HepG2 (cell line): ENCODE measurements around the gene PARVB. TPM values are rescaled to one million over a fixed set of nuclear protein-coding genes. Genes with fewer than 3 reads are reported as not detected.

Experiments used
- ATAC-seq: fragments of 200-7000 bp; cut with Tn5 transposase; 3 replicates; pipeline ENCODE4 v1.9.1; 2020; ENCODE audit warnings: mild to moderate bottlenecking, moderate library complexity
- BruUV-seq: library from RNA; stranded (reverse); fragments of 400-500 nt; replicated peaks from 2 replicates; lab custom pipeline; 2021; lab: Mats Ljungman, UMichigan
- CTCF ChIA-PET: fragments of 300-600 bp; formaldehyde crosslinking; extraction: SDS; loops from one replicate; lab custom pipeline; 2021; ENCODE audit warnings: low total read pairs, inconsistent platforms, low intra/inter-chr PET ratio; lab: Yijun Ruan, JAX
- POLR2A ChIA-PET: fragments of 350-600 bp; sonication (Branson Sonifier 250); formaldehyde crosslinking; loops from one replicate; lab custom pipeline; 2020; ENCODE audit warnings: antibody characterized with exemption, inconsistent platforms; lab: Yijun Ruan, JAX
- DNase-seq: peaks from one replicate; pipeline ENCODE4 v3.0.0-alpha.2; 2015; ENCODE audit warnings: low spot score
- FAIRE-seq: peaks from 3 replicates; lab custom pipeline; 2011; peaks lifted over from hg19 to GRCh38; lab: Jason Lieb, UNC
- H2AFZ ChIP-seq: one replicate; pipeline ENCODE4 v1.6.1; 2011; ENCODE audit warnings: low read length, inconsistent platforms
- H3K27ac ChIP-seq: fragments of 300-600 bp; 3 replicates; pipeline ENCODE4 v1.8.0; 2011; ENCODE audit warnings: mixed run types, mild to moderate bottlenecking, mixed read lengths, low read length, inconsistent platforms; ENCODE audit not compliant: insufficient read depth; ENCODE audit errors: extremely low read length
- H3K27me3 ChIP-seq, 2 experiments: fragments of 200-600 bp in 1 of 2; 2 replicates in 1 of 2; 3 replicates in 1 of 2; pipeline versions ENCODE4 v1.6.0 to v1.8.0; 2011; ENCODE audit warnings: low read length in 2 of 2, mild to moderate bottlenecking in 2 of 2, moderate library complexity in 2 of 2, inconsistent platforms in 1 of 2; ENCODE audit not compliant: insufficient read depth in 2 of 2, control insufficient read depth in 1 of 2
- H3K36me3 ChIP-seq, 2 experiments: fragments of 200-600 bp in 1 of 2; replicated peaks in 1 of 2; 2 replicates in 1 of 2; 3 replicates in 1 of 2; pipeline versions ENCODE4 v1.5.1 to v1.8.0; 2011; ENCODE audit warnings: low read length in 2 of 2, inconsistent platforms in 1 of 2; ENCODE audit not compliant: insufficient read depth in 2 of 2, control insufficient read depth in 1 of 2
- H3K4me1 ChIP-seq: 2 replicates; pipeline ENCODE4 v1.5.1; 2012; ENCODE audit warnings: low read length, inconsistent platforms; ENCODE audit not compliant: insufficient read depth
- H3K4me2 ChIP-seq: 2 replicates; pipeline ENCODE4 v1.6.0; 2011; ENCODE audit warnings: low read depth, low read length, inconsistent platforms
- H3K4me3 ChIP-seq, 3 experiments: fragments of 200-600 bp in 1 of 3; sonication (generic), shearing (Covaris generic) in 1 of 3; replicated peaks in 1 of 3; 2 replicates each; pipeline ENCODE4 v1.5.1; 2011 to 2016; ENCODE audit warnings: low read length in 3 of 3, inconsistent platforms in 2 of 3, low read depth in 2 of 3, mild to moderate bottlenecking in 2 of 3, control low read depth in 1 of 3, mixed read lengths in 1 of 3; ENCODE audit not compliant: insufficient read depth in 1 of 3
- H3K79me2 ChIP-seq: one replicate; pipeline ENCODE4 v1.6.1; 2011; ENCODE audit warnings: low read length, inconsistent platforms; ENCODE audit not compliant: insufficient read depth
- H3K9ac ChIP-seq: 2 replicates; pipeline ENCODE4 v1.6.0; 2011; ENCODE audit warnings: mild to moderate bottlenecking, low read depth, low read length, inconsistent platforms; ENCODE audit not compliant: insufficient read depth
- H3K9me3 ChIP-seq: 2 replicates; pipeline ENCODE4 v1.5.1; 2012; ENCODE audit warnings: mild to moderate bottlenecking, low read length
- H4K20me1 ChIP-seq: 2 replicates; pipeline ENCODE4 v1.6.0; 2011; ENCODE audit warnings: inconsistent platforms, mild to moderate bottlenecking, low read length, moderate library complexity; ENCODE audit not compliant: insufficient read depth
- MAFG ChIP-seq: sonication (generic); formaldehyde crosslinking; IDR thresholded peaks from 2 replicates; pipeline ENCODE4 v1.5.1; 2020; ENCODE audit warnings: mild to moderate bottlenecking, missing genetic modification reagents
- RFX1 ChIP-seq: fragments of 450-650 bp; IDR thresholded peaks from 2 replicates; pipeline ENCODE4 v1.6.1; 2017
- ZNF180 ChIP-seq: sonication (generic); formaldehyde crosslinking; IDR thresholded peaks from 2 replicates; pipeline ENCODE4 v1.4.0; 2020; ENCODE audit warnings: low read depth, missing genetic modification reagents, borderline replicate concordance
- ZNF367 ChIP-seq: sonication (generic); formaldehyde crosslinking; IDR thresholded peaks from 2 replicates; pipeline ENCODE4 v1.4.0; 2020; ENCODE audit warnings: missing genetic modification reagents, borderline replicate concordance
- ZNF772 ChIP-seq: sonication (generic); formaldehyde crosslinking; IDR thresholded peaks from 2 replicates; pipeline ENCODE4 v1.5.0; 2020; ENCODE audit warnings: mild to moderate bottlenecking, missing genetic modification reagents
- WGBS: methylation state at CpG from one replicate; pipeline ENCODE4 v1.1.6; 2017; ENCODE audit warnings: low lambda C conversion rate; 5-methylcytosine and 5-hydroxymethylcytosine counted together
- in situ Hi-C: cut with HindIII; loops from 2 replicates; pipeline ENCODE4 v1.10.0; 2017; ENCODE audit warnings: low pct_unique_long_range_greater_than_20kb; ENCODE audit not compliant: extremely low pct_ligation_motif_present
- intact Hi-C: fragments of 100-400 bp; cut with micrococcal nuclease; formaldehyde crosslinking; loops from one replicate; pipeline ENCODE4 v1.10.0; 2022; ENCODE audit not compliant: unreplicated experiment
- polyA plus RNA-seq, 8 experiments: library from polyadenylated mRNA; depleted of rRNA in 3 of 8; stranded (reverse) in 7 of 8; unstranded in 1 of 8; fragments of >200 nt; fragmentation: Illumina TruSeq in 4 of 8; extraction: Trizol in 4 of 8; gene quantifications; 2 replicates each; pipeline versions ENCODE4 v1.2.1 to v1.2.3, GENCODE V29; 2011 to 2016; ENCODE audit warnings: low read depth in 4 of 8, missing spikeins in 1 of 8, mixed read lengths in 1 of 8; ENCODE audit not compliant: insufficient read depth in 1 of 8
- total RNA-seq, 5 experiments: library from RNA; depleted of rRNA; stranded (reverse); fragments of >200 nt; fragmentation: Illumina TruSeq; extraction: Trizol; gene quantifications; 2 replicates each; pipeline ENCODE4 v1.2.3, GENCODE V29; 2016; ENCODE audit warnings: low read depth in 1 of 5
- TF ChIP-seq, protein P1 (sequence below): sonication (generic); formaldehyde crosslinking; IDR thresholded peaks from 2 replicates; pipeline ENCODE4 v1.4.0; 2020; ENCODE audit warnings: missing genetic modification reagents

Gene PARVB
- total and polyA plus RNA-seq, 2 of the 13 experiments (the other 11 are each of a cell fraction or from before 2014, with no cell fraction given) = 0.11 to 0.15 TPM

DNA sequence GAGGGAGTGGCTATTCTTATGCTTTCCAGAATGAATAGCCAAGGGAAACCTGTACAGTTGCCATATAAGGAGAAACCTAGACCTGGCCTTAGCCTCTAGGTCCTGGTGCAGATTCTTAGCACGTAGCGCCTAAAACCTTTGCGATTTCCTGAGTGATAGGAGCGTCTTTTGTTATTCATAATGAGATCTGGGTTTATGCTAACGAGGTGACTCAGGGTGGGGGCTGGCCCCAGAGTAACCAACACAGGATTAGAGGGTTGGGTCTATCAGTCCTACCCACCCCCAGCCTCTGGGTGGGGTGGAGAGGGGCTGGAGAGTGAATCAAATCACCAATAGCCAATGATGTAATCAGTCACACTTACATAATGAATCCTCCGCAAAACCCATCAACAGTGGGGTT lies 83.2 kb downstream of the PARVB start:
- FAIRE-seq (no peak), ATAC-seq (no peak), DNase-seq (no peak)
- no peaks in the 10 kb centered on the region for H3K9me3 ChIP-seq
- POLR2A ChIA-PET = no interaction called here
- H3K79me2 ChIP-seq = no peaks in the 10 kb centered on the region
- no peak overlapping the region for H3K4me2 ChIP-seq
- H2AFZ ChIP-seq = no peak overlapping the region
- TF ChIP-seq ZNF367 (CRISPR knock-in tag) (no peak), ZNF180 (CRISPR knock-in tag) (no peak), MAFG (CRISPR knock-in tag) (no peak)
- intact Hi-C loops (no loop called here), in situ Hi-C loops (no loop called here)
- H4K20me1 ChIP-seq = 0 out of 2 replicates have a peak, but pooled peaks cover 2% of the 10 kb centered on the region
- no peak overlapping the region for H3K9ac ChIP-seq
- H3K36me3 ChIP-seq = no peaks in the 10 kb centered on the region
- no TSS peak for BruUV-seq
- CTCF ChIA-PET = no interaction called here
- no peak overlapping the region for H3K4me3 ChIP-seq
- no peaks in the 10 kb centered on the region for H3K4me1 ChIP-seq
- no peak overlapping the region for H3K27ac ChIP-seq
- H3K27me3 ChIP-seq = no peaks in the 10 kb centered on the region; a peak in 2 of 5 replicates
- WGBS = 63% methylated on average over 5 of the region's 6 CpGs

DNA sequence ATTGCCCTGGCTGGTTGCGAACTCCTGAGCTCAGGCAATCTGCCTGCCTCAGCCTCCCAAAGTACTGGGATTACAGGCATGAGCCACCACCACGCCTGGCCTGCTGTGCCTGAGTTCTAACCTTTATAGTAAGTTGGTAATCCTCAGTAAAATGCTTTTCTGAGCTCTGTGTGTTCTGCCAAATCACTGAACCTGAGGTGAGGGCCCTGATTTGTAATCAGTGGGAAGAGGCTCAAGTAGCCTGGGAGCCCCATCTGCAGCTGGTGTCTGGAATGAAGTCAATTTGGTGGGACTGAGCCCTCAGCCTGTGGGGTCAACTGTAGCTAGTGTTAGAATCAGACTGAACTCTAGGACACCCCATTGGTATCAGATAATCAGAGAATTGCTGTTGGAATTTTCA lies 84.0 kb downstream of the PARVB start:
- no peak overlapping the region for H2AFZ ChIP-seq
- 36% methylated on average over 2 of the region's 2 CpGs for WGBS
- TF ChIP-seq RFX1 (no peak), ZNF772 (CRISPR knock-in tag) (no peak)
- TF ChIP-seq, protein P1, sequence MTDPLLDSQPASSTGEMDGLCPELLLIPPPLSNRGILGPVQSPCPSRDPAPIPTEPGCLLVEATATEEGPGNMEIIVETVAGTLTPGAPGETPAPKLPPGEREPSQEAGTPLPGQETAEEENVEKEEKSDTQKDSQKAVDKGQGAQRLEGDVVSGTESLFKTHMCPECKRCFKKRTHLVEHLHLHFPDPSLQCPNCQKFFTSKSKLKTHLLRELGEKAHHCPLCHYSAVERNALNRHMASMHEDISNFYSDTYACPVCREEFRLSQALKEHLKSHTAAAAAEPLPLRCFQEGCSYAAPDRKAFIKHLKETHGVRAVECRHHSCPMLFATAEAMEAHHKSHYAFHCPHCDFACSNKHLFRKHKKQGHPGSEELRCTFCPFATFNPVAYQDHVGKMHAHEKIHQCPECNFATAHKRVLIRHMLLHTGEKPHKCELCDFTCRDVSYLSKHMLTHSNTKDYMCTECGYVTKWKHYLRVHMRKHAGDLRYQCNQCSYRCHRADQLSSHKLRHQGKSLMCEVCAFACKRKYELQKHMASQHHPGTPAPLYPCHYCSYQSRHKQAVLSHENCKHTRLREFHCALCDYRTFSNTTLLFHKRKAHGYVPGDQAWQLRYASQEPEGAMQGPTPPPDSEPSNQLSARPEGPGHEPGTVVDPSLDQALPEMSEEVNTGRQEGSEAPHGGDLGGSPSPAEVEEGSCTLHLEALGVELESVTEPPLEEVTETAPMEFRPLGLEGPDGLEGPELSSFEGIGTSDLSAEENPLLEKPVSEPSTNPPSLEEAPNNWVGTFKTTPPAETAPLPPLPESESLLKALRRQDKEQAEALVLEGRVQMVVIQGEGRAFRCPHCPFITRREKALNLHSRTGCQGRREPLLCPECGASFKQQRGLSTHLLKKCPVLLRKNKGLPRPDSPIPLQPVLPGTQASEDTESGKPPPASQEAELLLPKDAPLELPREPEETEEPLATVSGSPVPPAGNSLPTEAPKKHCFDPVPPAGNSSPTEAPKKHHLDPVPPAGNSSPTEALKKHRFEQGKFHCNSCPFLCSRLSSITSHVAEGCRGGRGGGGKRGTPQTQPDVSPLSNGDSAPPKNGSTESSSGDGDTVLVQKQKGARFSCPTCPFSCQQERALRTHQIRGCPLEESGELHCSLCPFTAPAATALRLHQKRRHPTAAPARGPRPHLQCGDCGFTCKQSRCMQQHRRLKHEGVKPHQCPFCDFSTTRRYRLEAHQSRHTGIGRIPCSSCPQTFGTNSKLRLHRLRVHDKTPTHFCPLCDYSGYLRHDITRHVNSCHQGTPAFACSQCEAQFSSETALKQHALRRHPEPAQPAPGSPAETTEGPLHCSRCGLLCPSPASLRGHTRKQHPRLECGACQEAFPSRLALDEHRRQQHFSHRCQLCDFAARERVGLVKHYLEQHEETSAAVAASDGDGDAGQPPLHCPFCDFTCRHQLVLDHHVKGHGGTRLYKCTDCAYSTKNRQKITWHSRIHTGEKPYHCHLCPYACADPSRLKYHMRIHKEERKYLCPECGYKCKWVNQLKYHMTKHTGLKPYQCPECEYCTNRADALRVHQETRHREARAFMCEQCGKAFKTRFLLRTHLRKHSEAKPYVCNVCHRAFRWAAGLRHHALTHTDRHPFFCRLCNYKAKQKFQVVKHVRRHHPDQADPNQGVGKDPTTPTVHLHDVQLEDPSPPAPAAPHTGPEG (CRISPR knock-in tag) = no peak
- TF ChIP-seq, all 625 proteins: peak for 0
- POLR2A ChIA-PET = no interaction called here
- H3K4me2 ChIP-seq = no peak overlapping the region
- no peak overlapping the region for H3K27ac ChIP-seq
- ATAC-seq (no peak), FAIRE-seq (no peak), DNase-seq (no peak)
- no peak overlapping the region for H3K4me3 ChIP-seq
- H3K9ac ChIP-seq = no peak overlapping the region
- no peaks in the 10 kb centered on the region for H3K36me3 ChIP-seq
- BruUV-seq = no TSS peak
- H3K27me3 ChIP-seq = no peaks in the 10 kb centered on the region; a peak in 2 of 5 replicates
- in situ Hi-C loops (no loop called here), intact Hi-C loops (no loop called here)
- no peaks in the 10 kb centered on the region for H3K4me1 ChIP-seq
- H4K20me1 ChIP-seq = 0 out of 2 replicates have a peak, but pooled peaks cover 2% of the 10 kb centered on the region
- H3K9me3 ChIP-seq = no peaks in the 10 kb centered on the region
- H3K79me2 ChIP-seq = no peaks in the 10 kb centered on the region
- CTCF ChIA-PET = no interaction called here
